ENCODE measurements around the gene LIX1L. TPM values are rescaled to one million over a fixed set of nuclear protein-coding genes. Genes with fewer than 3 reads are reported as not detected.

The LIX1L gene
- polyA plus RNA-seq, 3 donors, result 21.3 to 30.1 (median 27.0) TPM

GRCh38 chr1:145918144-145918991 is 39.4 kb downstream of the LIX1L start, which contains the start of gene PEX11B:
TSS of gene PEX11B (minus strand) at chr1:145918717. CDS start at chr1:145918688, 29 bp downstream.
- DNase-seq (ENCODE audit: extremely low read depth in 1 of 11, low read depth in 9 of 11, low spot score in 4 of 11), result peak; percentile 73 to 91 (median 88)

DNA sequence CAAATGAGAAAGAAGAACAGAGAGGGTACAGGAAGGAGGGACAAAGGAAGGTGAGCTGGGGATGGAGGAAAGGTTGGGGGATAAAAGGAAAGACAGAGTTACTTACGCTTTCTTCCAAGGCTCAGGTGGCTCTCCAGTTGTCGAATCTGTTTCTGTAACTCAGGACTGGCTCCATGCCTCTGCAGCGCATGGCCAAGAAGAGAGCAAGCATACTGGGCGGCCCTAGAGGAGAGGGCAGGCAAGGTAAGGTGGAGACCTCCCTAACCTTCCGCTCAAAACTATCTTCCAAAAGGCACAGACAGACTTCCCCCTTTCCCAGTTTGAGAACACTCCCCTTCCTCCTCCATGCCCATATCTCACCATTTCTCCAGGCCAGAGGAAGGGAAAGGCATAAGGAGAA is 40.2 kb downstream of the LIX1L start:
- DNase-seq (ENCODE audit: extremely low read depth in 1 of 11, low read depth in 9 of 11, low spot score in 4 of 11), result no peak

- DNase-seq (ENCODE audit: extremely low read depth in 1 of 11, low read depth in 9 of 11, low spot score in 4 of 11), result no peak
Observed at GRCh38 chr1:145916745-145917144, 41.1 kb downstream of the LIX1L start.

DNA sequence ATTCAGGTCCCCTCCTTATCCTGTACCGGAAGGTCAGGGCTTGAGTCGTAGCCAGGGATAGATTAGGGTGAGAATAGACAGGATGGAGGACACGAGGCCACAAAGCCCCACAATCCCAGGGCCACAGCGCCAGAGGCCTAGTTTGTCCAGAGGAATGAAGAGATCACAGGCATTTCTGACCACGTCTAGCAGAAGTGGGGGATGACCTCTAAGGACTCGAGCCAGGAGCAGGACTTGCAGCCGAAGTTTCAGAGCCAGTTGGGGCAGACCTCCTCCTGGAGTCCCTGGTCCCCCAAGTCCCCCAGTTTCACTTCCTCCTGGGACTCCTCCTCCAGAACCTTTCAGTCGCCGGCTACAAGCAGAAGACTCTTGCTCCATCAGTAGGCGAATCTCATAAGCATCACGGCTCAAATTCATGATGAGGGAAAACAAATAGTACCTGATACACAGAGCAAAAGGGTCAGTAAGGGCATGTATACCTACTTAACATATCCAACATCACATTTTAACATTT is 45.6 kb downstream of the LIX1L start:
- no peak for DNase-seq (ENCODE audit: extremely low read depth in 1 of 11, low read depth in 9 of 11, low spot score in 4 of 11)

GRCh38 chr1:145908653-145909052 is 49.2 kb downstream of the LIX1L start:
- no peak for DNase-seq (ENCODE audit: extremely low read depth in 1 of 11, low read depth in 9 of 11, low spot score in 4 of 11)

DNA sequence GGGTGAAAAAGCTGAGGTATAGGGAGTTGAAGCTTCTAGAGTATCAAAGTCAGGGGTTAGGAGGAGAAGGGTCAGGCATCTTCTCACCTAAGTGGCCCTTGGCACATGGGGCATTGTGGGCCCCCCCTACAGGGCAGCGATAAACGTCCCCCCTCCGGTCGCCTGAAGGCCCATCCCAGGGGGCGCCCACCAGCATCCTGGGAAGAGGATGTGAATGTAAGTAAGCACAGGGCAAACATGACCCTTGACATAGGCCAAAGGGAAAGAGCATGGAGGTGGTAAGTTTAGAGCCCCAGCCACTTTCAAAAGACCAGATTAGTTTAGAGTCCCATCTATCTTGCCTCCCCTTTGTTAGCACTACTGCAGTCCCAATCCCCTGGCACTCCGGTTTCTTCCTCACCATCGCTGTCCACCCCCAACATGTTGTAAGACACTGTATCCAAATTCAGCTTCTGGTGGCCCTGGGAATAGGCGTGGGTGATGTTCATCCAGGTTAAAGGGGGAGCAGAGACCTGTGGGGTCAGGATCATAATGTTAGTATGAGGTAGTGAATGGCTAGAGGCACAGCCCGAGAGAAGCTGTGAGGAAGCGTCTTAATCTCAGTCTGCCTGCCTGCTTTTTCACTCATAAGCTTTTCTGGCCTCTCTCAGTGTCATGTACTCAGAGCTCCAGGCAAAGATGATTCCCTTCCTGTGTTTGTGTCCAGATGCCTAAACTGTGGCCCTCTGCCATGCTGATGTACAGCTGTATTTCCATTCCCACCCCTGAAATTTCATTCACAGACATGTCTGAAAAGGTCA is 50.7 kb downstream of the LIX1L start:
- DNase-seq (ENCODE audit: extremely low read depth in 1 of 11, low read depth in 9 of 11, low spot score in 4 of 11), result no peak

DNA sequence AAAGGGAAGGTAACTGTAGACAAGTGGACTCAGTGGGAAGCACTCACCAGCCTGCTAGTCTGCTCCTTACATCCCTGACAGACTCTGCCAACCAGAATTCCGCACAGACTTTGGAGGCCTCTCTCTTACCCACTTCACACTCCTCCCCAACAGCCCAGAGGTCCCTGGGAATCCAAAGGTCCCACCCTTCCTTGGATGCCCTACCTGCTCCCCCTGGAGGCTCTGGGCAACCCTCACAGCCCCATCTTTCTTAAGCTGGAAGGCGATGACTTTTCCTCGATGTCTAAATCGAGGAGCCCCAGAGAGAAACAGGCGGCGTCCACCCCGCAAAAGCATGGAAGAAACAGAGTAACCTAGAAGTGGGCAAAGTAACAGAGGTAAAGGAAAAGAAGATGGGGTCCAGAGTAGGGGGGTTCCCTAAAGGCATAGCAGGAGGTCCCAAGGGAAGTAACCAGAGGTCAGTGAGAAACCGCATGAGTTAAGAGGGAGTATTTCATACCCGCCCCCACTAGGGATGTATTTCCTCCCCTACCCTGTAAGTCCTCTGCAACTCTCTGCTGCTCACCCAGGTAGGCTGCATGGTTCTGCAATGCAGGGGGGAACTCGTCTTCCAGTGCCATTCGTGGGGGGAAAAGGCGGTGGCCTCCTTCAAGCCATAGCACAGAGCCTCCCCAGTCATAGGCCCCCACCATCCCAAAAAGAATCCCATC is 56.4 kb downstream of the LIX1L start:
- DNase-seq (ENCODE audit: extremely low read depth in 1 of 11, low read depth in 9 of 11, low spot score in 4 of 11), result no peak

DNA sequence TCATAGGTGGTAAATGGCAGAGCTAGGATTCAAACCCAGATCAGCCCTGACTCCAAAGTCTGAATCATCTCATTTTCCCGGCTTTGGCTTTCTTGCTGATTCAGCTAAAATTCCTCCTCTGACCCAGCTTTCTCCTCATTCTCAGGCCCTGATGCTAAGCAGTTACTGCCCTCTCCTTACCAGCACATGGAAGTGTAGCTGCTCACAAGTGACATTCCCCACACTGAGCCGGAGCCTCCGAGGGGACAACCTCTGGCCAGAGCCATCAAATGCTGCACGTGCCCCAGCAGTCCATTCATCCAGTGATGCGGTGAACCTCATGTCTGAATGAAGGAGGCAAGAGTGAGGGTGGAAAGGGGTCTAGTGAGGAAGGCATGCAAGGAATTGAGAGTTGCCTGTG is 59.1 kb downstream of the LIX1L start:
- no peak for DNase-seq (ENCODE audit: extremely low read depth in 1 of 11, low read depth in 9 of 11, low spot score in 4 of 11)

DNA sequence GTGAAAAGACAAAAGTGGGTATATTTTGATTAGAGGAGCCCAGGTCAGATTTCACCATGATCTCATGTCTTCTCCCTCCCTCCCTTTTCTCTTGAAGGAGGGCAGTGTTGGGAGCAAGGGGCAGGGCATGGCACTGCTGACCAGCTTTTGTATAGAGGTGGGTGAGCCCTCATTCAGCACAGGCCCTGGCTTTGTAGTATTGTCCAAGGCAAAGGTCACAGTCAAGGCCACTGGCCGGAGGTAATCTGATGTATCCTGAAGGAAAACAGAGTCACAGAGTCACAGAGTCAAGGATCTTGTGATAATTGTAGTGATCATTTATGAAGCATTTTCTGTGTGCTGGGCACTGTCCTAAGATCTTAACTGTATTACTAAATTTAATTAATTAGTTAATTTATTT is 59.8 kb downstream of the LIX1L start:
- DNase-seq (ENCODE audit: extremely low read depth in 1 of 11, low read depth in 9 of 11, low spot score in 4 of 11), result no peak

DNA sequence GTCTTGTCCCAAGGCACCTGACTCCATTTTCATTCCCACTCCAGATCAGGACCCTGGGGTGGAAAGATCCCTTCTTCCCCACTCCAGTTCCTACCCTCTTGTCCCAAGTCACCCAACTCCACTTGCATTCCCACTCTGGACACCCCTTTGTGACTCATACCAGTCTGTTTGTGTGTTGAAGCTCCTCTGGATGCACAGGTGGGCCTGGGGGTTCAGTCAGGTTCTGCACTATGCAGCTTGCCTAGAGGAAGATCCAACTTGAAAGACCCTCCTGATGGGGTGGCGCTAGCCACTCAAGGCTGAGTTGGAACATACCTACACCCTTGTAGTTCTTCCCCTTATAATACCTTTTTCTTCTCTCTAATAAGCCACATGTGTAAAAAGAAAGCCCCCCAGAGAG is 62.3 kb downstream of the LIX1L start:
- no peak for DNase-seq (ENCODE audit: extremely low read depth in 1 of 11, low read depth in 9 of 11, low spot score in 4 of 11)

DNA sequence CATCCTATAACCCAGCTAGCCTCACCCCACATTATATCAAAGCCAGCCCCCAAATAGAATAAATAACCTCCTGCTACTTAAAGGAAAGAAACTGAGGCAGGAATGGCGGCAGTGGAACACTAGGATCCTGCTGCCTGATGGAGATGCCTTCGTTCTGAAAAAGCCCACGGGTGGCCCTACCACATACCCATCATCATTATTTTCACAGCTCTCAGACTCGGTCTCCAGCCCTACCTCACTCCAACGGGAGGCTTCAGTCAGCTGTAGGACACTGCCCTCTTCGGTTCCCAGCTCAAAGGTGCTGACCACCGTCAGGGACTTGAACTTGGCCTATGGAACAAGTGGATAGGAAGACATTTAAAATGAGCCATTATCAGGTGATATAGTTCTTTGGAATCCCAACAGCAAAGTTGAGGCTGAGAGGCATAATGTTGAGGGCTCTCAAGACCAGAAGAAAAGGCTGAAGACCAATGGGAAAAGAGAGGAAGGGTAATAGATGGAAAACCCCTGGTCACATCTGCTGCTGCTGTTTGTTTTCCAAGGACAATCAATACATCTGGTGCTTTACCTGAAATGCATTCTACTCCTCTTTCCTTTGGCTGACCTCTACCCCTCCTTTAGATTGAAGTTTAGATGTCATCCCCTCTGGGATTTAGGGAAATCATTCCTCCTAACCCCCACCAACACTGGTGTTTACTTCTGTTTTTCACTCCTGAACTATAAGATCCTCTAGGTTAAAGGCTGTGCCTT is 64.3 kb downstream of the LIX1L start:
- DNase-seq (ENCODE audit: extremely low read depth in 1 of 11, low read depth in 9 of 11, low spot score in 4 of 11), result no peak

DNA sequence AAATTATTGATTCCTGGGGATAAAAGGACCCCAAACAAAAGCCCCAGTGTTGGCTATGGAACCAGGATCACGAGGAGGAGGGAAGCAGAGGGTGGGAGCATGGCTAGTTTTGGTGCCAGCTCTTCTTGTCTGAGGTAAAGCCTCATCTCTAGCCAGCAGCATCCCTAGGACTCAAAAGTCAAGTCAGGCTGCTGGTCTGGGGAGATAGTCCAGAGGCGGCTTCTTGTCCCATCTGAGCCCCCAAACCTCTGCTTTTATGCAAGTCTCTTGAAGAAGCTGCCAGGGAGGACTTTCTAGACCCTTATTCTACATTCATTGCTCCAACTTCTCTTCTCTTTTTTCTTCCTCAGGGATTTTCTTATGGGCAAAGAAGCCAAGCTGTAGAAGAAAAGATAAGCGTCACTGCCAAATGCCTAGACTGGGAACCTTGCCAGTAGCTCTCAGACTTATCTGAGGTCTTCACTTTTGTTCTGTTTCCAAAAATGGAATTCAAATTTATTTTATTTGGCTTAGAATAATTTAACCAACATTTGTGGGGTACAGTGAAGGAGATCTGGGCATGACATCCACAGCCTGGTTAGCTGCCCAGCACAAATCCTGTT is 65.2 kb downstream of the LIX1L start:
- DNase-seq (ENCODE audit: extremely low read depth in 1 of 11, low read depth in 9 of 11, low spot score in 4 of 11), result no peak

DNA sequence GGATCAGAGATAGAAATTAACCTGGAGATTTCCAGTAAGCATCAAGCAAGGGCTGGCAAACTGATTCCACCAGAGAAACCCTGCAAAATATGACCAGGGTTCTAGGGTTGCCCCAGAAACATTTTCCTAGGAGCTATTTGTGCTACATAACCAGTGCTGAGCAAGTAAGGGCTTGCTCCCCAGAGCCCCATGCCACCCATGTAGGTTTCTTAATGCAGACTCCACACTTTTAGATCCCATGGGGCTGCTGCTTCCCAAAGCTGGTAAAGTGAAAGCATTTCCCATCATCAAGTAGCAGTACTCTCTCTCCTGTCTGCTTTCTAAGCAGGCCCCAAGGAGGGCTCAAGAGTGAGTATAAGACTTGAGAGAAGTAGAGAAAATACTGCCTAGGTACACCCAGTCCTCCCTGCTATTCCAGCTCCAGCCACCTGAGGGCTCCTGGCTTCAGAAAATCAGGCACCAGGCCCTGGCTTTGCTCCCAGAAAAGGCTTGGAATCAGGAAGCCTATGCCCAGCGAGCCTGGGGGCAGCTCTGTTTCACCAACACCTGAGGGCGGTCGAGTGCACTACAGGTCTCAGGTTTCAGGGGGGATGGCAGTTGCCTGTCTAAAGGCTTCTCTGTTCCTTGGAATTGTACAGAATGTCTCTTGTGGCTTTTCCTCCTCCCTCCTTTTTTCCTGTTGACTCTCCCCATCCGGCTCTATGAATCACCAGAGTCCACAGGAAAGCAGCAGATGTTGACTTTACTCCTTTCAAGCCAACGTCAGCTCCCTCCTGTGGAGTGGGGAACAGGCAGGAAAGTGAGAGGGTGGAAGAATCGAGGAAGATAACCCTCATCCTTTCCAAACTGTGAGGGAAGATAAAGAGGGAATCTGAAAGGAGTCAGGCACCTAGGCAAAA is 66.0 kb downstream of the LIX1L start:
- peak; percentile 87 to 95 (median 91) for DNase-seq (ENCODE audit: extremely low read depth in 1 of 11, low read depth in 9 of 11, low spot score in 4 of 11)

DNA sequence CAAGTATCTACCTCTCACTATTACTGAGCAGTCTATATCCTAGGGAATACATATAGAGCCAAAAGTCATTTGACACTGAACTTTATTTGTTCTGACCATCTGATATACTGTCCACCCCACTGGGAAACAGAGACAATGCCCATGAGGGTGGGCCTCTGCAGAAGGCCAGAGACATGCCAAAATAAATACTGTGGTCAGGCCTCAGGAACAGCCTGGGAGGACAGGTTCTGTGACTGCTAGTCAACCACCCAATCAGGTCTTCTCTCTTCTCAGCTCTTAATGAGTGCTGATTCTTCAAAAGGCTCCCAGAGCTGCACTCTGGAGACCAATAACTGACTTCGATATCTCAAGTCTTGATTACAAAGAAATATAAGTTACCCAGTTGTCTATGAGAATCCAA is 66.7 kb downstream of the LIX1L start:
- no peak for DNase-seq (ENCODE audit: extremely low read depth in 1 of 11, low read depth in 9 of 11, low spot score in 4 of 11)

GRCh38 chr1:145889722-145890121 is 68.1 kb downstream of the LIX1L start:
- DNase-seq (ENCODE audit: extremely low read depth in 1 of 11, low read depth in 9 of 11, low spot score in 4 of 11), result no peak

DNA sequence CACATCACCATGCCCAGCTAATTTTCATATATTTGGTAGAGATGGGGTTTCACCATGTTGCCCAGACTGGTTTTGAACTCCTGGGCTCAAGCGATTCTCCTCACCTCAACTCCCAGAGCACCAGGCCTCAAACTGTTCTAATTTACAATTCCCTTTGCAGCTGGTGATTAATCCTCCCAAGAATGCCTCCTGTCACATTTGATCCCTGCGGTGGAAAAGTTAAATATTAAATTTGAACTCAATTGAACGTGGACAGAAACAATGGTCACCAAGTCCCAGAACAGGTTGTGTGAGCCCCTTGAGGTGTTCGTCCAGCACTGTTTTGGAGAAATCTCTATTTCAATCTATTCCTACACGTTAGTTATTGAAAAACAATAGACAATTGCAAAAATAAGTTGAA is 70.2 kb downstream of the LIX1L start:
- DNase-seq (ENCODE audit: extremely low read depth in 1 of 11, low read depth in 9 of 11, low spot score in 4 of 11), result peak in 1 of 11 donors; percentile 26

DNA sequence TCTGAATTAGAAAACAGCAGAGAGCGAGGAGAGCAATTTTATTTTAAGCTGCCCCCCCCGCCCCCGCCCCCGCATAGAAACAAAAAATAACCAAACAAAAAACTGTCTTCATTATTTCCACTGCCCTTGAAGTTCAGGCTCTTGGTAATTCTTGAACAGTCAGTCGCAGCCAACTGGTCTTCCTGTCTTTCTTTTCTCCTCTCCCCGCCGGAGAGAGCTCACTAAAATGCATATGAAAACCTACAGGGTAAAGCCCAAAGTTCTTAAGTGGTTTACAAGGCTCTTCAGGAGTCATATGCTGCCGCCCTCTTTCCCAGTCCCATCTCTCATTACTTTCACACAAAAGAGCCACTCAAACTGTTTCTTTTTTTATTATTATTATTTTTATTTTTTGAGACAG is 71.0 kb downstream of the LIX1L start:
- no peak for DNase-seq (ENCODE audit: extremely low read depth in 1 of 11, low read depth in 9 of 11, low spot score in 4 of 11)

Data from renal cortex interstitium (tissue), 11 donors.